Calu3 (cell line): ENCODE data around the gene HM13. TPM values are rescaled to one million over a fixed set of nuclear protein-coding genes. Genes with fewer than 3 reads are reported as not detected.

ENCODE experiments used
- BruUV-seq: library from RNA; stranded (reverse); fragments of 400-500 nt; replicated peaks from 2 replicates; lab custom pipeline; 2021; lab: Mats Ljungman, UMichigan
- CTCF ChIA-PET: fragments of 300-600 bp; sonication (Branson Sonifier 250); formaldehyde crosslinking; loops from one replicate; lab custom pipeline; 2022; ENCODE audit warnings: antibody characterized with exemption; lab: Charles Lee
- DNase-seq: peaks from one replicate; pipeline ENCODE4 v3.0.0; 2022
- H3K27ac Mint-ChIP-seq: one replicate; pipeline ENCODE4 v1.8.0; 2022; ENCODE audit warnings: mixed read lengths; ENCODE audit not compliant: unreplicated experiment
- H3K27me3 Mint-ChIP-seq: one replicate; pipeline ENCODE4 v1.8.0; 2022; ENCODE audit warnings: mixed read lengths; ENCODE audit not compliant: unreplicated experiment
- H3K36me3 Mint-ChIP-seq: one replicate; pipeline ENCODE4 v1.8.0; 2022; ENCODE audit warnings: mild to moderate bottlenecking, moderate library complexity, mixed read lengths; ENCODE audit not compliant: insufficient read depth, unreplicated experiment
- H3K4me1 Mint-ChIP-seq: one replicate; pipeline ENCODE4 v1.8.0; 2022; ENCODE audit warnings: mild to moderate bottlenecking, low read depth, mixed read lengths; ENCODE audit not compliant: unreplicated experiment
- H3K4me3 Mint-ChIP-seq: one replicate; pipeline ENCODE4 v1.8.0; 2022; ENCODE audit warnings: mild to moderate bottlenecking, low read depth, moderate library complexity, mixed read lengths; ENCODE audit not compliant: unreplicated experiment
- H3K9me3 Mint-ChIP-seq: one replicate; pipeline ENCODE4 v1.8.0; 2022; ENCODE audit warnings: low read depth, mixed read lengths; ENCODE audit not compliant: unreplicated experiment
- CTCF ChIP-seq: fragments of 200-600 bp; IDR thresholded peaks from one replicate; pipeline ENCODE4 v1.8.0; 2022; ENCODE audit warnings: antibody characterized with exemption; ENCODE audit not compliant: unreplicated experiment
- intact Hi-C: fragments of 100-400 bp; cut with micrococcal nuclease; formaldehyde crosslinking; loops from one replicate; pipeline ENCODE4 v1.10.0; 2022; ENCODE audit not compliant: unreplicated experiment
- total RNA-seq: library from RNA; stranded (reverse); gene quantifications from 2 replicates; pipeline ENCODE4 v1.2.3, GENCODE V29; 2022

Gene HM13
- total RNA-seq, 1 experiment from 2014 or later, result 342 TPM

GRCh38 chr20:31547017-31547675 is 32.9 kb downstream of the HM13 start:
- no TSS peak for BruUV-seq
- Mint-ChIP-seq H3K4me1 (peaks cover 24% of the 10 kb centered on the region), H3K27ac (peak overlapping the region; percentile 100), H3K27me3 (no peaks in the 10 kb centered on the region), H3K9me3 (no peaks in the 10 kb centered on the region), H3K36me3 (peaks cover 80% of the 10 kb centered on the region), H3K4me3 (peak overlapping the region; percentile 97)
- CTCF ChIA-PET, result interaction anchor here (0.9 to 2.9 kb wide), 4 partner anchors 13 to 87 kb away, joined by 3 to 11 read pairs (median 4); no protein-coding TSS in a partner anchor
- peak; percentile 95 for DNase-seq
- TF ChIP-seq CTCF, result peak; percentile 31
- intact Hi-C loops, result no loop called here

- Mint-ChIP-seq H3K27me3 (no peaks in the 10 kb centered on the region), H3K27ac (peak overlapping the region; percentile 100), H3K4me3 (peak overlapping the region; percentile 97), H3K36me3 (peaks cover 85% of the 10 kb centered on the region), H3K4me1 (peaks cover 27% of the 10 kb centered on the region), H3K9me3 (no peaks in the 10 kb centered on the region)
- peak; percentile 0 for TF ChIP-seq CTCF
- BruUV-seq, result TSS peak; percentile 75
- DNase-seq, result no peak
- CTCF ChIA-PET, result interaction anchor here (1.4 kb wide), 1 partner anchor 10 kb away, joined by 6 read pairs; no protein-coding TSS in a partner anchor
- intact Hi-C loops, result no loop called here
These were observed 33.6 kb downstream of the HM13 start for GRCh38 chr20:31547720-31548298.

- TF ChIP-seq CTCF, result no peak
- no TSS peak for BruUV-seq
- Mint-ChIP-seq H3K4me1 (peaks cover 36% of the 10 kb centered on the region), H3K27ac (peak overlapping the region; percentile 100), H3K36me3 (peaks cover 92% of the 10 kb centered on the region), H3K4me3 (peak overlapping the region; percentile 97), H3K9me3 (no peaks in the 10 kb centered on the region), H3K27me3 (no peaks in the 10 kb centered on the region)
- intact Hi-C loops, result no loop called here
- CTCF ChIA-PET, result interaction anchor here (0.8 to 1.4 kb wide), 3 partner anchors 9 to 56 kb away, joined by 3 to 6 read pairs (median 3); partner anchors contain the start of gene ID1
- no peak for DNase-seq
These were observed 34.7 kb downstream of the HM13 start for GRCh38 chr20:31548820-31549512.

- Mint-ChIP-seq H3K36me3 (peaks cover 92% of the 10 kb centered on the region), H3K9me3 (no peaks in the 10 kb centered on the region), H3K27me3 (no peaks in the 10 kb centered on the region), H3K27ac (peak overlapping the region; percentile 100), H3K4me3 (peak overlapping the region; percentile 97), H3K4me1 (peaks cover 36% of the 10 kb centered on the region)
- no TSS peak for BruUV-seq
- no peak for TF ChIP-seq CTCF
- intact Hi-C loops, result no loop called here
- CTCF ChIA-PET, result interaction anchor here (0.8 to 1.4 kb wide), 3 partner anchors 8 to 55 kb away, joined by 3 to 6 read pairs (median 3); partner anchors contain the start of gene ID1
- no peak for DNase-seq
These were observed 35.3 kb downstream of the HM13 start for GRCh38 chr20:31549513-31549880.
